B cell (primary cell): Measurements from ENCODE around the gene GNA12.

Experiments used
- EZH2 ChIP-seq: IDR thresholded peaks from 2 replicates; pipeline ENCODE4 v1.6.1; 2012; ENCODE audit warnings: borderline replicate concordance, low read depth, mild to moderate bottlenecking, moderate library complexity, low read length; ENCODE audit not compliant: insufficient read depth, poor library complexity, severe bottlenecking
- TF ChIP-seq, protein P1 (sequence below): fragments of 200-600 bp; IDR thresholded peaks from one replicate; pipeline ENCODE4 v1.8.0; 2022; ENCODE audit warnings: antibody characterized with exemption, mild to moderate bottlenecking

DNA sequence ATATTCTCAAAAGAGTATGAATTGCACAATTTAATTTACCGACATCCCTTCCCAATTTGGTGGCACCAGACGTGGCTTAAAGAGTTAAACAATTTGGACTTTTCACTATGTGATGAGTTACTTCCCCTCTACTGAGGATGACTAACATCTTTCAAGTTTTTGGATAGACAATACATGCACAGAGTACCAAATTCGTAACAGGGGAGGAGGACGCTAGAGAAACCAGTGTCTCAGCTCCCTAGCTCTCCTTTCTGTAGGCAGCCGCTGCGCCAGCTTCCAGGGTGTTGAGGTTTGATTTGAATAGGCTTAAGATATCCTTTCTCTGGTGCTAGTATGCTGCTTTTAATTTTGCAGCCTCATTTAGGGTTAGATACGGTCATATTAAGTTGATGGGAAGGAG lies 69.2 kb downstream of the GNA12 start:
- TF ChIP-seq, protein P1, sequence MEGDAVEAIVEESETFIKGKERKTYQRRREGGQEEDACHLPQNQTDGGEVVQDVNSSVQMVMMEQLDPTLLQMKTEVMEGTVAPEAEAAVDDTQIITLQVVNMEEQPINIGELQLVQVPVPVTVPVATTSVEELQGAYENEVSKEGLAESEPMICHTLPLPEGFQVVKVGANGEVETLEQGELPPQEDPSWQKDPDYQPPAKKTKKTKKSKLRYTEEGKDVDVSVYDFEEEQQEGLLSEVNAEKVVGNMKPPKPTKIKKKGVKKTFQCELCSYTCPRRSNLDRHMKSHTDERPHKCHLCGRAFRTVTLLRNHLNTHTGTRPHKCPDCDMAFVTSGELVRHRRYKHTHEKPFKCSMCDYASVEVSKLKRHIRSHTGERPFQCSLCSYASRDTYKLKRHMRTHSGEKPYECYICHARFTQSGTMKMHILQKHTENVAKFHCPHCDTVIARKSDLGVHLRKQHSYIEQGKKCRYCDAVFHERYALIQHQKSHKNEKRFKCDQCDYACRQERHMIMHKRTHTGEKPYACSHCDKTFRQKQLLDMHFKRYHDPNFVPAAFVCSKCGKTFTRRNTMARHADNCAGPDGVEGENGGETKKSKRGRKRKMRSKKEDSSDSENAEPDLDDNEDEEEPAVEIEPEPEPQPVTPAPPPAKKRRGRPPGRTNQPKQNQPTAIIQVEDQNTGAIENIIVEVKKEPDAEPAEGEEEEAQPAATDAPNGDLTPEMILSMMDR, result no peak
- TF ChIP-seq EZH2, result no peak
